Measurements from ENCODE around the gene FLII. TPM values are rescaled to one million over a fixed set of nuclear protein-coding genes. Genes with fewer than 3 reads are reported as not detected.

Gene FLII
- total and polyA plus RNA-seq, 2 donors (not counting 1 experiment from before 2014, with no cell fraction given): 199 to 395 TPM

- Histone ChIP-seq H3K36me3 (ENCODE audit: control insufficient read depth, insufficient read depth, low read length) (peaks cover 19% of the 10 kb centered on the region), H3K9ac (ENCODE audit: insufficient read depth, low read length) (no peak overlapping the region), H3K4me1 (ENCODE audit: control insufficient read depth, extremely low read depth, insufficient read depth, low read length) (no peaks in the 10 kb centered on the region), H3K79me2 (ENCODE audit: control insufficient read depth, insufficient read depth, low read length) (no peaks in the 10 kb centered on the region), H3K27ac (ENCODE audit: insufficient read depth, low read length) (no peak overlapping the region), H3K27me3 (ENCODE audit: control insufficient read depth, insufficient read depth, low read length) (no peaks in the 10 kb centered on the region), H3K4me3 (replicated peaks in 1 of 4; ENCODE audit: control extremely low read depth in 1 of 4, insufficient read depth in 1 of 4, low read depth in 3 of 4, low read length in 4 of 4) (no peak overlapping the region), H2AFZ (ENCODE audit: low read length) (no peak overlapping the region), H3K4me2 (ENCODE audit: extremely low read depth, insufficient read depth, low read length) (no peak overlapping the region), H3K9me3 (ENCODE audit: control insufficient read depth, insufficient read depth, low read depth, low read length) (no peaks in the 10 kb centered on the region), H4K20me1 (ENCODE audit: control insufficient read depth, extremely low read depth, insufficient read depth, low read length) (no peaks in the 10 kb centered on the region)
- TF ChIP-seq EZH2 (IDR thresholded peaks at IDR 0.05; ENCODE audit: low read length, missing control alignments): no peak
- TF ChIP-seq, protein P1, sequence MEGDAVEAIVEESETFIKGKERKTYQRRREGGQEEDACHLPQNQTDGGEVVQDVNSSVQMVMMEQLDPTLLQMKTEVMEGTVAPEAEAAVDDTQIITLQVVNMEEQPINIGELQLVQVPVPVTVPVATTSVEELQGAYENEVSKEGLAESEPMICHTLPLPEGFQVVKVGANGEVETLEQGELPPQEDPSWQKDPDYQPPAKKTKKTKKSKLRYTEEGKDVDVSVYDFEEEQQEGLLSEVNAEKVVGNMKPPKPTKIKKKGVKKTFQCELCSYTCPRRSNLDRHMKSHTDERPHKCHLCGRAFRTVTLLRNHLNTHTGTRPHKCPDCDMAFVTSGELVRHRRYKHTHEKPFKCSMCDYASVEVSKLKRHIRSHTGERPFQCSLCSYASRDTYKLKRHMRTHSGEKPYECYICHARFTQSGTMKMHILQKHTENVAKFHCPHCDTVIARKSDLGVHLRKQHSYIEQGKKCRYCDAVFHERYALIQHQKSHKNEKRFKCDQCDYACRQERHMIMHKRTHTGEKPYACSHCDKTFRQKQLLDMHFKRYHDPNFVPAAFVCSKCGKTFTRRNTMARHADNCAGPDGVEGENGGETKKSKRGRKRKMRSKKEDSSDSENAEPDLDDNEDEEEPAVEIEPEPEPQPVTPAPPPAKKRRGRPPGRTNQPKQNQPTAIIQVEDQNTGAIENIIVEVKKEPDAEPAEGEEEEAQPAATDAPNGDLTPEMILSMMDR (conservative IDR thresholded peaks at IDR 0.05 in 1 of 2, IDR thresholded peaks at IDR 0.05 in 1 of 2; ENCODE audit: low read depth in 1 of 2, low read length in 2 of 2): no peak
- DNase-seq (ENCODE audit: low read depth in 2 of 2): peak; percentile 44 to 80
Observed at GRCh38 chr17:18235743-18236256, 22.7 kb downstream of the FLII start.

GRCh38 chr17:18234853-18235380 lies 23.6 kb downstream of the FLII start:
- Histone ChIP-seq H3K4me2 (ENCODE audit: extremely low read depth, insufficient read depth, low read length) (no peak overlapping the region), H3K4me1 (ENCODE audit: control insufficient read depth, extremely low read depth, insufficient read depth, low read length) (no peaks in the 10 kb centered on the region), H3K36me3 (ENCODE audit: control insufficient read depth, insufficient read depth, low read length) (peaks cover 17% of the 10 kb centered on the region), H4K20me1 (ENCODE audit: control insufficient read depth, extremely low read depth, insufficient read depth, low read length) (no peaks in the 10 kb centered on the region), H3K9me3 (ENCODE audit: control insufficient read depth, insufficient read depth, low read depth, low read length) (no peaks in the 10 kb centered on the region), H3K27me3 (ENCODE audit: control insufficient read depth, insufficient read depth, low read length) (no peaks in the 10 kb centered on the region), H3K9ac (ENCODE audit: insufficient read depth, low read length) (no peak overlapping the region), H3K79me2 (ENCODE audit: control insufficient read depth, insufficient read depth, low read length) (no peaks in the 10 kb centered on the region), H3K4me3 (replicated peaks in 1 of 4; ENCODE audit: control extremely low read depth in 1 of 4, insufficient read depth in 1 of 4, low read depth in 3 of 4, low read length in 4 of 4) (no peak overlapping the region), H3K27ac (ENCODE audit: insufficient read depth, low read length) (no peak overlapping the region), H2AFZ (ENCODE audit: low read length) (no peak overlapping the region)
- TF ChIP-seq, protein P1 (conservative IDR thresholded peaks at IDR 0.05 in 1 of 2, IDR thresholded peaks at IDR 0.05 in 1 of 2; ENCODE audit: low read depth in 1 of 2, low read length in 2 of 2): no peak
- TF ChIP-seq EZH2 (IDR thresholded peaks at IDR 0.05; ENCODE audit: low read length, missing control alignments): no peak
- no peak for DNase-seq (ENCODE audit: low read depth in 2 of 2)

DNA sequence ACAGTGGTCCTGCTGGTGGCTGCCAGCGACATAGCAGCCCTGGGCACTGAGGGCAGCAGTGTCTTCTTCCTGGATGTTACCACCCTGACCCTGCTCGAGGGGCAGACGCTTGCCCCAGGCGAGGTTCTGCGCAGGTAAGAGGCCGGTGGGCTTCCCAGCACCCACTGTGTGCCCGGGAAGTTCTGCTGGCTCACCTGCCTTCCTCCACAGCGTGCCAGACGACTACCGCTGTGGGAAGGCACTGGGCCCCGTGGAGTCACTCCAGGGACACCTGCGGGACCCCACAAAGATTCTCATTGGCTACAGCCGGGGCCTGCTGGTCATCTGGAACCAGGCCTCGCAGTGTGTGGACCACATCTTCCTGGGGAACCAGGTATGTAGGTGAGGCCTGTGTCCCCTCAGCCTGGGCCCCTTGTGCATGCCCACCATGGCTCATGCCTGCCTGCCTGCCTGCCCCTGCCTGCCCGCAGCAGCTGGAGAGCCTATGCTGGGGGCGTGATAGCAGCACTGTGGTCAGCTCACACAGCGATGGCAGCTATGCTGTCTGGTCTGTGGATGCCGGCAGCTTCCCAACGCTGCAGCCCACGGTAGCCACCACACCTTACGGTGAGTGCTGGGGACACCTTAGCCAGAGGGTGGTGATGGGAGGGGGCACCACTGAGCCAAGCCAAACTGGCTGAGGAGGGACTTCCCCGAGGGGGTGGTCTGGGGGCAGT lies 24.6 kb downstream of the FLII start:
- no peak overlapping the region for H3K4me3 ChIP-seq (replicated peaks in 1 of 4; ENCODE audit: control extremely low read depth in 1 of 4, insufficient read depth in 1 of 4, low read depth in 3 of 4, low read length in 4 of 4)
- no peak overlapping the region for H2AFZ ChIP-seq (ENCODE audit: low read length)
- H3K27me3 ChIP-seq (ENCODE audit: control insufficient read depth, insufficient read depth, low read length): no peaks in the 10 kb centered on the region
- H4K20me1 ChIP-seq (ENCODE audit: control insufficient read depth, extremely low read depth, insufficient read depth, low read length): no peaks in the 10 kb centered on the region
- TF ChIP-seq, protein P1 (conservative IDR thresholded peaks at IDR 0.05 in 1 of 2, IDR thresholded peaks at IDR 0.05 in 1 of 2; ENCODE audit: low read depth in 1 of 2, low read length in 2 of 2): no peak
- TF ChIP-seq EZH2 (IDR thresholded peaks at IDR 0.05; ENCODE audit: low read length, missing control alignments): no peak
- H3K4me1 ChIP-seq (ENCODE audit: control insufficient read depth, extremely low read depth, insufficient read depth, low read length): no peaks in the 10 kb centered on the region
- H3K79me2 ChIP-seq (ENCODE audit: control insufficient read depth, insufficient read depth, low read length): no peaks in the 10 kb centered on the region
- H3K36me3 ChIP-seq (ENCODE audit: control insufficient read depth, insufficient read depth, low read length): peaks cover 17% of the 10 kb centered on the region
- no peak overlapping the region for H3K4me2 ChIP-seq (ENCODE audit: extremely low read depth, insufficient read depth, low read length)
- no peak for DNase-seq (ENCODE audit: low read depth in 2 of 2)
- no peaks in the 10 kb centered on the region for H3K9me3 ChIP-seq (ENCODE audit: control insufficient read depth, insufficient read depth, low read depth, low read length)
- H3K9ac ChIP-seq (ENCODE audit: insufficient read depth, low read length): no peak overlapping the region
- H3K27ac ChIP-seq (ENCODE audit: insufficient read depth, low read length): no peak overlapping the region

All from fibroblast of lung (primary cell).